HCT116 (cell line): ENCODE measurements around the gene OSGIN1.

ENCODE experiments used
- POLR2A ChIP-seq: IDR thresholded peaks from 2 replicates; pipeline ENCODE4 v1.7.0; 2011; ENCODE audit warnings: borderline replicate concordance; ENCODE audit not compliant: insufficient read depth, insufficient read length; ENCODE audit errors: extremely low read depth
- POLR2AphosphoS5 ChIP-seq: IDR thresholded peaks from 2 replicates; pipeline ENCODE4 v1.6.1; 2011; ENCODE audit warnings: mild to moderate bottlenecking, low read depth, low read length, moderate library complexity
- SP1 ChIP-seq: IDR thresholded peaks from 2 replicates; pipeline ENCODE4 v1.6.1; 2012; ENCODE audit warnings: low read depth
- TCF7L2 ChIP-seq: IDR thresholded peaks from 2 replicates; pipeline ENCODE4 v1.7.0; 2011; ENCODE audit warnings: borderline replicate concordance, inconsistent platforms; ENCODE audit not compliant: insufficient read depth, insufficient read length; ENCODE audit errors: extremely low read depth
- TF ChIP-seq, protein P1 (sequence below): IDR thresholded peaks from 2 replicates; pipeline ENCODE4 v1.6.1; 2011; ENCODE audit warnings: mild to moderate bottlenecking, low read length, moderate library complexity; ENCODE audit not compliant: insufficient replicate concordance; ENCODE audit errors: extremely low read depth
- TF ChIP-seq, protein P2 (sequence below), 3 experiments: fragments of 200-600 bp in 1 of 3; sonication (generic) in 1 of 3; IDR thresholded peaks in 2 of 3; conservative IDR thresholded peaks in 1 of 3; 2 replicates each; pipeline ENCODE4 v1.5.1; 2012 to 2017; ENCODE audit warnings: low read depth in 2 of 3, low read length in 2 of 3, antibody characterized with exemption in 1 of 3, borderline replicate concordance in 1 of 3, control low read depth in 1 of 3, mild to moderate bottlenecking in 1 of 3, mixed read lengths in 1 of 3, mixed run types in 1 of 3, moderate library complexity in 1 of 3; ENCODE audit not compliant: insufficient read depth in 1 of 3
- TF ChIP-seq, protein P3 (sequence below): IDR thresholded peaks from 2 replicates; pipeline ENCODE4 v1.6.1; 2012; ENCODE audit warnings: low read depth

DNA sequence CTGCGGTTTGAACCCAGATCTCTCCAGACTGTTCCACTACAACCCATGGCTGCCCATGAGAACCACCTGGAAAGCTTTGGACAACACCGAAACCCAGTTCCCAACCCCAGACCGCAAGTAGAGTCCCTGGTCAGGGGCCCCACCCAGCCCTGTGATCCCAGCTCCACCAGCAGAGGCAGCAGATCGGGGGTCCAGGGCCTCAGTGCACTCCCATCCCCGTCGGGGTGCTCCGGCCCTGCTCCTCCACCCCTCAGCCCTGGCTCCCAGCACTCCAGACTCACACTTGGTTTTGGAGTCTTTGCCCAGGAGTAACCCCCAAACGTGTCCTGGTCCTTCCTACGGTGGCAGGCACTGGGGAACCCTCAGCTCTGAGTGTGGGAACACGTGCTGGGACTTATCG is 20.7 kb upstream of the OSGIN1 start:
- TF ChIP-seq, protein P1, sequence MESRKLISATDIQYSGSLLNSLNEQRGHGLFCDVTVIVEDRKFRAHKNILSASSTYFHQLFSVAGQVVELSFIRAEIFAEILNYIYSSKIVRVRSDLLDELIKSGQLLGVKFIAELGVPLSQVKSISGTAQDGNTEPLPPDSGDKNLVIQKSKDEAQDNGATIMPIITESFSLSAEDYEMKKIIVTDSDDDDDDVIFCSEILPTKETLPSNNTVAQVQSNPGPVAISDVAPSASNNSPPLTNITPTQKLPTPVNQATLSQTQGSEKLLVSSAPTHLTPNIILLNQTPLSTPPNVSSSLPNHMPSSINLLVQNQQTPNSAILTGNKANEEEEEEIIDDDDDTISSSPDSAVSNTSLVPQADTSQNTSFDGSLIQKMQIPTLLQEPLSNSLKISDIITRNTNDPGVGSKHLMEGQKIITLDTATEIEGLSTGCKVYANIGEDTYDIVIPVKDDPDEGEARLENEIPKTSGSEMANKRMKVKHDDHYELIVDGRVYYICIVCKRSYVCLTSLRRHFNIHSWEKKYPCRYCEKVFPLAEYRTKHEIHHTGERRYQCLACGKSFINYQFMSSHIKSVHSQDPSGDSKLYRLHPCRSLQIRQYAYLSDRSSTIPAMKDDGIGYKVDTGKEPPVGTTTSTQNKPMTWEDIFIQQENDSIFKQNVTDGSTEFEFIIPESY, result no peak
- TF ChIP-seq POLR2AphosphoS5 (no peak), POLR2A (no peak), TCF7L2 (no peak), SP1 (no peak)
- TF ChIP-seq, protein P2, sequence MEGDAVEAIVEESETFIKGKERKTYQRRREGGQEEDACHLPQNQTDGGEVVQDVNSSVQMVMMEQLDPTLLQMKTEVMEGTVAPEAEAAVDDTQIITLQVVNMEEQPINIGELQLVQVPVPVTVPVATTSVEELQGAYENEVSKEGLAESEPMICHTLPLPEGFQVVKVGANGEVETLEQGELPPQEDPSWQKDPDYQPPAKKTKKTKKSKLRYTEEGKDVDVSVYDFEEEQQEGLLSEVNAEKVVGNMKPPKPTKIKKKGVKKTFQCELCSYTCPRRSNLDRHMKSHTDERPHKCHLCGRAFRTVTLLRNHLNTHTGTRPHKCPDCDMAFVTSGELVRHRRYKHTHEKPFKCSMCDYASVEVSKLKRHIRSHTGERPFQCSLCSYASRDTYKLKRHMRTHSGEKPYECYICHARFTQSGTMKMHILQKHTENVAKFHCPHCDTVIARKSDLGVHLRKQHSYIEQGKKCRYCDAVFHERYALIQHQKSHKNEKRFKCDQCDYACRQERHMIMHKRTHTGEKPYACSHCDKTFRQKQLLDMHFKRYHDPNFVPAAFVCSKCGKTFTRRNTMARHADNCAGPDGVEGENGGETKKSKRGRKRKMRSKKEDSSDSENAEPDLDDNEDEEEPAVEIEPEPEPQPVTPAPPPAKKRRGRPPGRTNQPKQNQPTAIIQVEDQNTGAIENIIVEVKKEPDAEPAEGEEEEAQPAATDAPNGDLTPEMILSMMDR (IDR thresholded peaks at IDR 0.05 in 2 of 3, conservative IDR thresholded peaks at IDR 0.05 in 1 of 3; ENCODE audit: borderline replicate concordance in 1 of 3, insufficient read depth in 1 of 3, low read depth in 2 of 3, low read length in 2 of 3), result no peak
- TF ChIP-seq, protein P3, sequence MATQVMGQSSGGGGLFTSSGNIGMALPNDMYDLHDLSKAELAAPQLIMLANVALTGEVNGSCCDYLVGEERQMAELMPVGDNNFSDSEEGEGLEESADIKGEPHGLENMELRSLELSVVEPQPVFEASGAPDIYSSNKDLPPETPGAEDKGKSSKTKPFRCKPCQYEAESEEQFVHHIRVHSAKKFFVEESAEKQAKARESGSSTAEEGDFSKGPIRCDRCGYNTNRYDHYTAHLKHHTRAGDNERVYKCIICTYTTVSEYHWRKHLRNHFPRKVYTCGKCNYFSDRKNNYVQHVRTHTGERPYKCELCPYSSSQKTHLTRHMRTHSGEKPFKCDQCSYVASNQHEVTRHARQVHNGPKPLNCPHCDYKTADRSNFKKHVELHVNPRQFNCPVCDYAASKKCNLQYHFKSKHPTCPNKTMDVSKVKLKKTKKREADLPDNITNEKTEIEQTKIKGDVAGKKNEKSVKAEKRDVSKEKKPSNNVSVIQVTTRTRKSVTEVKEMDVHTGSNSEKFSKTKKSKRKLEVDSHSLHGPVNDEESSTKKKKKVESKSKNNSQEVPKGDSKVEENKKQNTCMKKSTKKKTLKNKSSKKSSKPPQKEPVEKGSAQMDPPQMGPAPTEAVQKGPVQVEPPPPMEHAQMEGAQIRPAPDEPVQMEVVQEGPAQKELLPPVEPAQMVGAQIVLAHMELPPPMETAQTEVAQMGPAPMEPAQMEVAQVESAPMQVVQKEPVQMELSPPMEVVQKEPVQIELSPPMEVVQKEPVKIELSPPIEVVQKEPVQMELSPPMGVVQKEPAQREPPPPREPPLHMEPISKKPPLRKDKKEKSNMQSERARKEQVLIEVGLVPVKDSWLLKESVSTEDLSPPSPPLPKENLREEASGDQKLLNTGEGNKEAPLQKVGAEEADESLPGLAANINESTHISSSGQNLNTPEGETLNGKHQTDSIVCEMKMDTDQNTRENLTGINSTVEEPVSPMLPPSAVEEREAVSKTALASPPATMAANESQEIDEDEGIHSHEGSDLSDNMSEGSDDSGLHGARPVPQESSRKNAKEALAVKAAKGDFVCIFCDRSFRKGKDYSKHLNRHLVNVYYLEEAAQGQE, result no peak
